ENCODE results near the gene MRPL10. TPM values are rescaled to one million over a fixed set of nuclear protein-coding genes. Genes with fewer than 3 reads are reported as not detected.

MRPL10 gene
- total and polyA plus RNA-seq, 2 donors (not counting 3 experiments of a cell fraction or from before 2014, with no cell fraction given) = 43.4 to 84.0 TPM

DNA sequence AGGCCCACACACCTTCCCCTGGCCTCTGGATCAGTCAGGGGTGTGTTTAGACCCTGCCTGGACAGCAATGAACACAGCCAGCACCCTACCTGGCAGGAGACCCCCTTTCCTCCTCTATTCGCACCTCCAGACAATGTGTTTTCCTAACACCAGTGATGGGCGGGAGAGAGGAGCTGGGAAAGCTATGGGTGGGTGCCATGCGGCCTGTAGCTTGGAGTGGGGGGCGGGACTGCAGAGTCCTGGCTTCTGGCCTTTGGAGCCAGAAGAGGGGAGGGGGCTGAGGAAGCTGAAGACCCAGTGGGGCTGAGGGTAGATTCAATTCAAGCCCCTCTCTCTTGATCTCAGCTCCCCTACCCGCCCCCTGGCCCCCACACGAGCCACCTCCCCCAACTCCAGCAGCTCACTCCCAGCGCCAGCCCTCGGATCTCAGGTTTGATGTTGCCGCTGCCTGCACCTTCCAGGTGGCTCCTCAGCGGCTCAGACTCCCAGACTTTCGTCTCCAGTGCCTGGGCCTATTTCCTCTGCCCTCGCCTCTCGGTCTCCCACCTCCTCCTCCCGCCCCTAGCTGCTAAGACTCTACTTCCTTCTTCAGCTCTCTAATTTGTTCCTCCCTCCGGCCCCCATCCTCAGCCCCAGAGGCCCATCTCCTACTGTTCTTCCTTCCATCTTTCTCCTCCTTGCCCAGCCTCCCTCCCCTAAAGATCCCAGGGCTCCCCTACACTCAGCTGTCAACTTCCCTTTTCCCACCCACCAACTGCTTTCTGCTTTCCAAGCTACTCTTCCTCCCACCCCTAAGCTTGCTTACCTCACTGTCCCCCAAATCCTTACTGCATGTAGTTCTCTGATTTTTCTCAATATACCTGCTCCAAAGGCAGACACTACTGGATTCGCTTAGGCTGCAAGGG is 26.5 kb upstream of the MRPL10 start:
- ChIA-PET CTCF (interaction anchor here (1.7 to 7.2 kb wide), 2 partner anchors 12 to 32 kb away, joined by 7 to 48 read pairs; no protein-coding TSS in a partner anchor), POLR2A (no interaction called here)
- dilution Hi-C loops (cut with MboI; ENCODE audit: extremely low pct_ligation_motif_present, low sequenced_read_pairs) = no loop called here

More for the DNA sequence above, 26.5 kb upstream of the MRPL10 start:
- intact Hi-C loops (cut with micrococcal nuclease) = no loop called here
- no TSS peak for BruUV-seq (replicated peaks)
- no peak for TF ChIP-seq FOS (IDR thresholded peaks at IDR 0.05; ENCODE audit: borderline replicate concordance, insufficient read depth, low read length)
- no peak for TF ChIP-seq GATA2 (IDR thresholded peaks at IDR 0.05; ENCODE audit: insufficient read depth, insufficient read length, low read depth, low read length)
- no peak for TF ChIP-seq JUN (IDR thresholded peaks at IDR 0.05; ENCODE audit: borderline replicate concordance, insufficient read depth, insufficient read length, low read depth)
- TF ChIP-seq CTCF (IDR thresholded peaks at IDR 0.05; ENCODE audit: extremely low read depth in 1 of 2, insufficient read depth in 1 of 2, low read depth in 1 of 2, low read length in 2 of 2) = no peak
- no peak for TF ChIP-seq MYC (IDR thresholded peaks at IDR 0.05; ENCODE audit: low read depth, low read length)
- no peak for TF ChIP-seq POLR2A (IDR thresholded peaks at IDR 0.05; ENCODE audit: low read depth, low read length)
- TF ChIP-seq, protein P1, sequence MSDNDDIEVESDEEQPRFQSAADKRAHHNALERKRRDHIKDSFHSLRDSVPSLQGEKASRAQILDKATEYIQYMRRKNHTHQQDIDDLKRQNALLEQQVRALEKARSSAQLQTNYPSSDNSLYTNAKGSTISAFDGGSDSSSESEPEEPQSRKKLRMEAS (IDR thresholded peaks at IDR 0.05; ENCODE audit: insufficient read depth, insufficient read length) = no peak
- no peak for TF ChIP-seq EZH2 (IDR thresholded peaks at IDR 0.05; ENCODE audit: borderline replicate concordance, low read depth, low read length, severe bottlenecking)
- Histone ChIP-seq H3K27me3 (ENCODE audit: control insufficient read depth in 2 of 2, insufficient read depth in 2 of 2, low read length in 2 of 2) (peaks cover 0 to 11% of the 10 kb centered on the region in 2 experiments), H3K9me3 (replicated peaks; ENCODE audit: control insufficient read depth, insufficient read depth, low read length) (no peaks in the 10 kb centered on the region), H3K4me1 (ENCODE audit: control insufficient read depth, extremely low read depth, insufficient read depth, low read length) (peaks cover 20% of the 10 kb centered on the region), H3K9ac (replicated peaks; ENCODE audit: extremely low read depth, insufficient read depth, low read length) (no peak overlapping the region), H3K4me3 (replicated peaks in 1 of 3; ENCODE audit: insufficient read depth in 1 of 3, low read depth in 1 of 3, low read length in 3 of 3) (no peak overlapping the region), H3K36me3 (ENCODE audit: control insufficient read depth in 2 of 2, extremely low read depth in 1 of 2, insufficient read depth in 2 of 2, low read length in 2 of 2) (no peaks in the 10 kb centered on the region), H3K9me1 (replicated peaks; ENCODE audit: control insufficient read depth, extremely low read depth, insufficient read depth, low read length) (no peaks in the 10 kb centered on the region), H3K27ac (ENCODE audit: insufficient read depth, low read depth, low read length) (no peak overlapping the region), H3K79me2 (ENCODE audit: control insufficient read depth, insufficient read depth, low read length) (no peaks in the 10 kb centered on the region), H2AFZ (ENCODE audit: low read depth, low read length) (no peak overlapping the region), H4K20me1 (replicated peaks; ENCODE audit: control insufficient read depth, extremely low read depth, insufficient read depth, low read length) (no peaks in the 10 kb centered on the region), H3K4me2 (ENCODE audit: insufficient read depth, low read length) (no peak overlapping the region)
- FAIRE-seq (no peak), DNase-seq (ENCODE audit: low read depth, low spot score) (no peak)
